Endothelial cell of umbilical vein (primary cell): Measurements from ENCODE around the gene TRIM59. TPM values are rescaled to one million over a fixed set of nuclear protein-coding genes. Genes with fewer than 3 reads are reported as not detected.
A peak's percentile ranks its signal among the peaks of the same experiment; 100 is the strongest.

ENCODE experiments used
- BruUV-seq: library from RNA; stranded (reverse); fragments of 400-500 nt; replicated peaks from 2 replicates; lab custom pipeline; 2021; lab: Mats Ljungman, UMichigan
- CTCF ChIA-PET: fragments of 300-600, 350-600 bp; sonication (Branson Sonifier 250); formaldehyde crosslinking; loops from one replicate; lab custom pipeline; 2021; ENCODE audit warnings: antibody characterized with exemption, inconsistent platforms; lab: Charles Lee
- POLR2A ChIA-PET: fragments of 300-600, 350-600 bp; sonication (Branson Sonifier 250); formaldehyde crosslinking; loops from one replicate; lab custom pipeline; 2021; ENCODE audit warnings: antibody characterized with exemption, inconsistent platforms; lab: Charles Lee
- DNase-seq: peaks from one replicate; pipeline ENCODE4 v3.0.0-alpha.2; 2011; ENCODE audit warnings: low read depth, low spot score
- FAIRE-seq: peaks from 2 replicates; lab custom pipeline; 2011; peaks lifted over from hg19 to GRCh38; lab: Jason Lieb, UNC
- H2AFZ ChIP-seq: 2 replicates; pipeline ENCODE4 v1.6.0; 2012; ENCODE audit warnings: low read depth, low read length, control low read depth, inconsistent platforms
- H3K27ac ChIP-seq: 2 replicates; pipeline ENCODE4 v1.5.1; 2011; ENCODE audit warnings: low read depth, mild to moderate bottlenecking, control low read depth, low read length, moderate library complexity; ENCODE audit not compliant: insufficient read depth
- H3K27me3 ChIP-seq, 2 experiments: 2 replicates each; pipeline versions ENCODE4 v1.6.0 to v1.6.1; 2011; ENCODE audit warnings: low read length in 2 of 2, mixed read lengths in 1 of 2; ENCODE audit not compliant: control insufficient read depth in 2 of 2, insufficient read depth in 2 of 2
- H3K36me3 ChIP-seq, 2 experiments: 2 replicates in 1 of 2; 3 replicates in 1 of 2; pipeline ENCODE4 v1.5.1; 2011; ENCODE audit warnings: low read length in 2 of 2, mild to moderate bottlenecking in 1 of 2, moderate library complexity in 1 of 2; ENCODE audit not compliant: control insufficient read depth in 2 of 2, insufficient read depth in 2 of 2; ENCODE audit errors: extremely low read depth in 1 of 2
- H3K4me1 ChIP-seq: 3 replicates; pipeline ENCODE4 v1.5.1; 2011; ENCODE audit warnings: mild to moderate bottlenecking, low read length; ENCODE audit not compliant: control insufficient read depth, insufficient read depth; ENCODE audit errors: extremely low read depth
- H3K4me2 ChIP-seq: 2 replicates; pipeline ENCODE4 v1.6.1; 2011; ENCODE audit warnings: low read length, control low read depth, mixed read lengths; ENCODE audit not compliant: insufficient read depth
- H3K4me3 ChIP-seq, 3 experiments: fragments of 200-600 bp in 1 of 3; sonication (generic), shearing (Covaris generic) in 1 of 3; replicated peaks in 1 of 3; 2 replicates each; pipeline ENCODE4 v1.5.1; 2011 to 2016; ENCODE audit warnings: control low read depth in 3 of 3, low read length in 3 of 3, mild to moderate bottlenecking in 2 of 3, inconsistent platforms in 1 of 3, low read depth in 1 of 3, moderate library complexity in 1 of 3; ENCODE audit not compliant: insufficient read depth in 1 of 3
- H3K79me2 ChIP-seq: 2 replicates; pipeline ENCODE4 v1.6.0; 2012; ENCODE audit warnings: low read length, inconsistent platforms; ENCODE audit not compliant: control insufficient read depth, insufficient read depth
- H3K9ac ChIP-seq: replicated peaks from 2 replicates; pipeline ENCODE3; 2011; ENCODE audit warnings: low read length, control low read depth; ENCODE audit not compliant: insufficient read depth; ENCODE audit errors: extremely low read depth
- H3K9me1 ChIP-seq: replicated peaks from 3 replicates; pipeline ENCODE4 v1.6.0; 2011; ENCODE audit warnings: mild to moderate bottlenecking, low read length; ENCODE audit not compliant: control insufficient read depth, insufficient read depth; ENCODE audit errors: extremely low read depth
- H3K9me3 ChIP-seq: replicated peaks from 2 replicates; pipeline ENCODE4 v1.5.1; 2012; ENCODE audit warnings: low read length, inconsistent platforms; ENCODE audit not compliant: control insufficient read depth, insufficient read depth
- H4K20me1 ChIP-seq: replicated peaks from 2 replicates; pipeline ENCODE3; 2011; ENCODE audit warnings: mild to moderate bottlenecking, low read length; ENCODE audit not compliant: control insufficient read depth, insufficient read depth; ENCODE audit errors: extremely low read depth
- EZH2 ChIP-seq: IDR thresholded peaks from 2 replicates; pipeline ENCODE4 v1.6.1; 2012; ENCODE audit warnings: borderline replicate concordance, low read depth, mild to moderate bottlenecking, moderate library complexity, low read length, inconsistent platforms; ENCODE audit not compliant: severe bottlenecking
- FOS ChIP-seq: IDR thresholded peaks from 2 replicates; pipeline ENCODE4 v1.6.1; 2011; ENCODE audit warnings: mild to moderate bottlenecking, low read length, moderate library complexity, borderline replicate concordance; ENCODE audit not compliant: insufficient read depth
- GATA2 ChIP-seq: IDR thresholded peaks from 2 replicates; pipeline ENCODE4 v1.7.0; 2011; ENCODE audit warnings: low read depth, mild to moderate bottlenecking, moderate library complexity, mixed read lengths, low read length; ENCODE audit not compliant: insufficient read length, insufficient read depth
- JUN ChIP-seq: IDR thresholded peaks from 2 replicates; pipeline ENCODE4 v1.6.1; 2011; ENCODE audit warnings: borderline replicate concordance, low read depth; ENCODE audit not compliant: insufficient read length, insufficient read depth
- MAX ChIP-seq: IDR thresholded peaks from 2 replicates; pipeline ENCODE4 v1.6.1; 2011; ENCODE audit not compliant: insufficient read depth, insufficient read length
- MYC ChIP-seq: IDR thresholded peaks from one replicate; pipeline ENCODE4 v1.6.1; 2011; ENCODE audit warnings: mild to moderate bottlenecking, low read depth, low read length
- POLR2A ChIP-seq: IDR thresholded peaks from 2 replicates; pipeline ENCODE4 v1.6.1; 2012; ENCODE audit warnings: low read depth, mild to moderate bottlenecking, control low read depth, low read length
- POLR2AphosphoS5 ChIP-seq: IDR thresholded peaks from 2 replicates; pipeline ENCODE4 v1.6.1; 2012; ENCODE audit warnings: low read depth, mild to moderate bottlenecking, control low read depth, low read length, moderate library complexity; ENCODE audit not compliant: insufficient read depth
- dilution Hi-C: fragments of 300-500 bp; cut with MboI; formaldehyde crosslinking; loops from one replicate; pipeline ENCODE4 v1.15.0; 2019; ENCODE audit warnings: low sequenced_read_pairs; ENCODE audit not compliant: extremely low pct_ligation_motif_present
- intact Hi-C: fragments of 100-400 bp; cut with micrococcal nuclease; formaldehyde crosslinking; loops from one replicate; pipeline ENCODE4 v1.10.0; 2022
- polyA plus RNA-seq, 4 experiments: library from polyadenylated mRNA; depleted of rRNA in 3 of 4; stranded (reverse) in 3 of 4; unstranded in 1 of 4; fragments of >200 nt; gene quantifications; 2 replicates each; pipeline versions ENCODE4 v1.2.1 to v1.2.3, GENCODE V29; 2011 to 2012; ENCODE audit warnings: missing spikeins in 1 of 4
- total RNA-seq: library from RNA; stranded (reverse); gene quantifications from 2 replicates; pipeline ENCODE4 v1.2.3, GENCODE V29; 2021
- TF ChIP-seq, protein P1 (sequence below), 2 donors: IDR thresholded peaks; 1 replicate in 1 of 2; 2 replicates in 1 of 2; pipeline ENCODE4 v1.5.1; 2011; ENCODE audit warnings: low read length in 2 of 2, mild to moderate bottlenecking in 2 of 2, moderate library complexity in 2 of 2, control low read depth in 1 of 2, inconsistent platforms in 1 of 2, low read depth in 1 of 2; ENCODE audit not compliant: insufficient read depth in 1 of 2; ENCODE audit errors: extremely low read depth in 1 of 2

TRIM59 gene
- total and polyA plus RNA-seq, 2 donors (not counting 3 experiments of a cell fraction or from before 2014, with no cell fraction given): 6.8 to 33.0 TPM

DNA sequence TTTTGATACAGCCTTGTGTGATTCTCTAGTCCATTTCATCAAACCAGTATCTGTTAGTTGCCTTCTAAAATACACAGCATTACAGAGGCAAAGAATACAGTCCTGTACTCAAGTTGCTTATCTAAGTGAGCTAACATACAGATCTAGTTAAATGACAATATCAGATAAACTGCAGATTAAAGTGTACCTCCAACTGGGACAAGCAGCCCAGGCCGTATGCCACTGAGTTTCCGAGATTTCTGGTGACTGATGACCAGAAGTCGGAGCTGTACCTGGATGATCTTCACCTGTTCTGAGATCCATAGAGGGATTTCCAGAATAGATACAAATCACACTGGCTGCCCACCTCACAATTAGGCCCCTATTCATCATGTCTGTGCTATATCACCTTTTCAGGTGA lies 6.3 kb upstream of the TRIM59 start:
- DNase-seq: no peak
- H3K4me3 ChIP-seq: no peak overlapping the region
- dilution Hi-C loops: no loop called here
- H3K27ac ChIP-seq: no peak overlapping the region
- H3K27me3 ChIP-seq: peaks cover 2 to 12% of the 10 kb centered on the region in 2 experiments
- no peak for FAIRE-seq
- H3K79me2 ChIP-seq: no peaks in the 10 kb centered on the region
- BruUV-seq: no TSS peak
- no peaks in the 10 kb centered on the region for H4K20me1 ChIP-seq
- intact Hi-C loops: no loop called here
- H3K9ac ChIP-seq: no peak overlapping the region
- H3K36me3 ChIP-seq: no peaks in the 10 kb centered on the region
- H3K9me1 ChIP-seq: no peaks in the 10 kb centered on the region
- H3K4me2 ChIP-seq: no peak overlapping the region
- CTCF ChIA-PET: interaction anchor here (1.3 kb wide), 1 partner anchor 9 kb away, joined by 3 read pairs; no protein-coding TSS in a partner anchor
- H3K4me1 ChIP-seq: no peaks in the 10 kb centered on the region
- POLR2A ChIA-PET: no interaction called here
- no peaks in the 10 kb centered on the region for H3K9me3 ChIP-seq
- TF ChIP-seq, protein P1, sequence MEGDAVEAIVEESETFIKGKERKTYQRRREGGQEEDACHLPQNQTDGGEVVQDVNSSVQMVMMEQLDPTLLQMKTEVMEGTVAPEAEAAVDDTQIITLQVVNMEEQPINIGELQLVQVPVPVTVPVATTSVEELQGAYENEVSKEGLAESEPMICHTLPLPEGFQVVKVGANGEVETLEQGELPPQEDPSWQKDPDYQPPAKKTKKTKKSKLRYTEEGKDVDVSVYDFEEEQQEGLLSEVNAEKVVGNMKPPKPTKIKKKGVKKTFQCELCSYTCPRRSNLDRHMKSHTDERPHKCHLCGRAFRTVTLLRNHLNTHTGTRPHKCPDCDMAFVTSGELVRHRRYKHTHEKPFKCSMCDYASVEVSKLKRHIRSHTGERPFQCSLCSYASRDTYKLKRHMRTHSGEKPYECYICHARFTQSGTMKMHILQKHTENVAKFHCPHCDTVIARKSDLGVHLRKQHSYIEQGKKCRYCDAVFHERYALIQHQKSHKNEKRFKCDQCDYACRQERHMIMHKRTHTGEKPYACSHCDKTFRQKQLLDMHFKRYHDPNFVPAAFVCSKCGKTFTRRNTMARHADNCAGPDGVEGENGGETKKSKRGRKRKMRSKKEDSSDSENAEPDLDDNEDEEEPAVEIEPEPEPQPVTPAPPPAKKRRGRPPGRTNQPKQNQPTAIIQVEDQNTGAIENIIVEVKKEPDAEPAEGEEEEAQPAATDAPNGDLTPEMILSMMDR (IDR thresholded peaks at IDR 0.05; ENCODE audit: extremely low read depth in 1 of 2, insufficient read depth in 1 of 2, low read depth in 1 of 2, low read length in 2 of 2): no peak
- no peak overlapping the region for H2AFZ ChIP-seq

GRCh38 chr3:160454995-160455394 lies 5.4 kb upstream of the TRIM59 start:
- no peak overlapping the region for H3K4me3 ChIP-seq
- H3K9me3 ChIP-seq: no peaks in the 10 kb centered on the region
- CTCF ChIA-PET: interaction anchor here (0.9 to 1.3 kb wide), 2 partner anchors 10 to 30 kb away, joined by 3 to 5 read pairs; no protein-coding TSS in a partner anchor
- H3K27me3 ChIP-seq: peaks cover 2 to 12% of the 10 kb centered on the region in 2 experiments
- FAIRE-seq (peak; percentile 31), DNase-seq (no peak)
- no peaks in the 10 kb centered on the region for H4K20me1 ChIP-seq
- no peak overlapping the region for H3K4me2 ChIP-seq
- no peak overlapping the region for H3K27ac ChIP-seq
- no peaks in the 10 kb centered on the region for H3K36me3 ChIP-seq
- no TSS peak for BruUV-seq
- no peaks in the 10 kb centered on the region for H3K9me1 ChIP-seq
- POLR2A ChIA-PET: no interaction called here
- dilution Hi-C loops (no loop called here), intact Hi-C loops (no loop called here)
- H3K4me1 ChIP-seq: peaks cover 8% of the 10 kb centered on the region
- no peak overlapping the region for H3K9ac ChIP-seq
- H3K79me2 ChIP-seq: no peaks in the 10 kb centered on the region
- no peak overlapping the region for H2AFZ ChIP-seq
- TF ChIP-seq, protein P1 (IDR thresholded peaks at IDR 0.05; ENCODE audit: extremely low read depth in 1 of 2, insufficient read depth in 1 of 2, low read depth in 1 of 2, low read length in 2 of 2): no peak
- TF ChIP-seq POLR2AphosphoS5 (no peak), EZH2 (no peak), POLR2A (no peak), GATA2 (no peak), MAX (no peak), JUN (no peak), MYC (no peak), FOS (no peak)
